Measurements from ENCODE around the gene APBA1. TPM values are rescaled to one million over a fixed set of nuclear protein-coding genes. Genes with fewer than 3 reads are reported as not detected.

APBA1 gene
- total and polyA plus RNA-seq, 9 of the 15 experiments (the other 6 are each of a cell fraction or from before 2014, with no cell fraction given) = 0.01 to 0.02 TPM; not detected in 7

- TF ChIP-seq PREB (CRISPR knock-in tag; IDR thresholded peaks at IDR 0.05) = no peak
- TF ChIP-seq KDM5B (IDR thresholded peaks at IDR 0.05; ENCODE audit: insufficient replicate concordance, low read depth, low read length) = no peak
- TF ChIP-seq ZNF24 (IDR thresholded peaks at IDR 0.05) = no peak
- TF ChIP-seq NFRKB (IDR thresholded peaks at IDR 0.05; ENCODE audit: low read depth) = no peak
- no peak for TF ChIP-seq TBL1XR1 (IDR thresholded peaks at IDR 0.05; ENCODE audit: low read length in 2 of 2)
- no peak for TF ChIP-seq GMEB1 (CRISPR knock-in tag; IDR thresholded peaks at IDR 0.05)
- TF ChIP-seq HNRNPK (IDR thresholded peaks at IDR 0.05; ENCODE audit: low read depth, low read length, poor library complexity, severe bottlenecking) = no peak
- no peak for TF ChIP-seq CREM (IDR thresholded peaks at IDR 0.05; ENCODE audit: low read depth)
- TF ChIP-seq BMI1 (IDR thresholded peaks at IDR 0.05; ENCODE audit: low read length) = no peak
- TF ChIP-seq ZNF398 (CRISPR knock-in tag; IDR thresholded peaks at IDR 0.05) = no peak
Measured at GRCh38 chr9:69483886-69484422, 188.2 kb downstream of the APBA1 start (continued).
